K562 (cell line): ENCODE measurements around the gene CNOT11. TPM values are rescaled to one million over a fixed set of nuclear protein-coding genes. Genes with fewer than 3 reads are reported as not detected.

Experiments used
- ATAC-seq: fragments of 200-7000 bp; cut with Tn5 transposase; 3 replicates; pipeline ENCODE4 v1.9.1; 2020; ENCODE audit warnings: moderate library complexity
- BruUV-seq: library from RNA; stranded (reverse); fragments of 400-500 nt; replicated peaks from 2 replicates; lab custom pipeline; 2021; lab: Mats Ljungman, UMichigan
- CTCF ChIA-PET: fragments of 300-600 bp; formaldehyde crosslinking; extraction: SDS; loops from one replicate; lab custom pipeline; 2021; ENCODE audit warnings: low intra/inter-chr PET ratio; lab: Yijun Ruan, JAX
- POLR2A ChIA-PET: fragments of 300-600, 350-650 bp; sonication (Branson Sonifier 250); formaldehyde crosslinking; extraction: SDS; loops from one replicate; lab custom pipeline; 2021; ENCODE audit warnings: antibody characterized with exemption, inconsistent platforms; lab: Yijun Ruan, JAX
- DNase-seq, 4 experiments: peaks; one replicate each; pipeline versions ENCODE4 v3.0.0 to v3.0.0-alpha.2; 2011 to 2018; ENCODE audit warnings: low spot score in 3 of 4, mixed read lengths in 3 of 4; ENCODE audit errors: extremely low read depth in 1 of 4
- FAIRE-seq: peaks from 2 replicates; lab custom pipeline; 2011; peaks lifted over from hg19 to GRCh38; lab: Jason Lieb, UNC
- H2AFZ ChIP-seq: 2 replicates; pipeline ENCODE4 v1.6.0; 2011; ENCODE audit warnings: low read depth, low read length, control low read depth, inconsistent platforms
- H3K27ac ChIP-seq: fragments of 200-600 bp; 3 replicates; pipeline ENCODE4 v1.8.0; 2011; ENCODE audit warnings: low read depth, mild to moderate bottlenecking, control low read depth, inconsistent platforms, low read length, moderate library complexity, mixed read lengths; ENCODE audit errors: extremely low read depth
- H3K27me3 ChIP-seq, 2 experiments: fragments of 300-600 bp in 1 of 2; 2 replicates in 1 of 2; 3 replicates in 1 of 2; pipeline versions ENCODE4 v1.6.0 to v1.8.0; 2011; ENCODE audit warnings: inconsistent platforms in 2 of 2, low read length in 2 of 2, mild to moderate bottlenecking in 1 of 2, mixed read lengths in 1 of 2, moderate library complexity in 1 of 2; ENCODE audit not compliant: control insufficient read depth in 2 of 2, insufficient read depth in 2 of 2
- H3K36me3 ChIP-seq: fragments of 300-600 bp; 3 replicates; pipeline ENCODE4 v1.8.0; 2011; ENCODE audit warnings: mild to moderate bottlenecking, low read length, inconsistent platforms; ENCODE audit not compliant: control insufficient read depth, insufficient read depth
- H3K4me1 ChIP-seq, 2 experiments: fragments of 200-600 bp in 1 of 2; replicated peaks in 1 of 2; 2 replicates in 1 of 2; 3 replicates in 1 of 2; pipeline versions ENCODE4 v1.5.1 to v1.8.0; 2011; ENCODE audit warnings: inconsistent platforms in 2 of 2, low read length in 2 of 2, mild to moderate bottlenecking in 1 of 2, mixed read lengths in 1 of 2, moderate library complexity in 1 of 2; ENCODE audit not compliant: control insufficient read depth in 2 of 2, insufficient read depth in 2 of 2
- H3K4me2 ChIP-seq: 2 replicates; pipeline ENCODE4 v1.6.1; 2011; ENCODE audit warnings: low read length, control low read depth, inconsistent platforms, mixed read lengths; ENCODE audit not compliant: insufficient read depth
- H3K4me3 ChIP-seq: fragments of 200-600 bp; sonication (generic), shearing (Covaris generic); 2 replicates; pipeline ENCODE4 v1.5.1; 2016; ENCODE audit warnings: control low read depth, inconsistent platforms
- H3K79me2 ChIP-seq: fragments of 200-600 bp; 3 replicates; pipeline ENCODE4 v1.8.0; 2011; ENCODE audit warnings: low read length, inconsistent platforms; ENCODE audit not compliant: control insufficient read depth, insufficient read depth
- H3K9ac ChIP-seq, 2 experiments: 2 replicates each; pipeline versions ENCODE4 v1.6.0 to v1.6.1; 2011; ENCODE audit warnings: low read depth in 2 of 2, low read length in 2 of 2, control low read depth in 1 of 2, inconsistent platforms in 1 of 2, mild to moderate bottlenecking in 1 of 2, mixed read lengths in 1 of 2; ENCODE audit not compliant: insufficient read depth in 1 of 2
- H3K9me1 ChIP-seq: one replicate; pipeline ENCODE4 v1.6.0; 2011; ENCODE audit warnings: inconsistent platforms, mild to moderate bottlenecking, low read length, moderate library complexity; ENCODE audit not compliant: control insufficient read depth, insufficient read depth
- H3K9me3 ChIP-seq: replicated peaks from 2 replicates; pipeline ENCODE4 v1.5.1; 2011; ENCODE audit warnings: low read depth, low read length, inconsistent platforms; ENCODE audit not compliant: control insufficient read depth, insufficient read depth
- H4K20me1 ChIP-seq: replicated peaks from 2 replicates; pipeline ENCODE4 v1.6.1; 2011; ENCODE audit warnings: low read length, inconsistent platforms, mixed read lengths; ENCODE audit not compliant: control insufficient read depth, insufficient read depth
- BCLAF1 ChIP-seq, 2 experiments: fragments of 450-650 bp in 1 of 2; IDR thresholded peaks; 2 replicates each; pipeline ENCODE4 v1.6.1; 2011 to 2017; ENCODE audit warnings: low read depth in 2 of 2, antibody characterized with exemption in 1 of 2, borderline replicate concordance in 1 of 2, low read length in 1 of 2, mild to moderate bottlenecking in 1 of 2, mixed read lengths in 1 of 2; ENCODE audit not compliant: control insufficient read depth in 1 of 2
- BRD4 ChIP-seq: fragments of 200-600 bp; sonication (generic); IDR thresholded peaks from 2 replicates; pipeline ENCODE4 v1.6.1; 2017; ENCODE audit warnings: inconsistent platforms
- CBFA2T2 ChIP-seq: fragments of 450-650 bp; conservative IDR thresholded peaks from 2 replicates; pipeline ENCODE4 v1.6.1; 2017; ENCODE audit warnings: mild to moderate bottlenecking
- NCOA1 ChIP-seq: fragments of 450-650 bp; IDR thresholded peaks from 2 replicates; pipeline ENCODE4 v1.6.1; 2016; ENCODE audit warnings: low read depth
- NCOA6 ChIP-seq: fragments of 450-650 bp; IDR thresholded peaks from 2 replicates; pipeline ENCODE4 v1.6.1; 2017; ENCODE audit warnings: mild to moderate bottlenecking
- NR1H2 ChIP-seq: sonication (generic); formaldehyde crosslinking; IDR thresholded peaks from 2 replicates; pipeline ENCODE4 v1.4.0; 2020; ENCODE audit warnings: mild to moderate bottlenecking, missing genetic modification reagents
- PREB ChIP-seq: sonication (generic); formaldehyde crosslinking; IDR thresholded peaks from 2 replicates; pipeline ENCODE4 v1.8.1; 2023; ENCODE audit warnings: mild to moderate bottlenecking, missing genetic modification reagents
- RBM17 ChIP-seq: fragments of 200-400 bp; formaldehyde crosslinking; IDR thresholded peaks from 2 replicates; pipeline ENCODE4 v1.6.1; 2017; ENCODE audit warnings: low read depth, mild to moderate bottlenecking, low read length, borderline replicate concordance
- SMARCB1 ChIP-seq: IDR thresholded peaks from 2 replicates; pipeline ENCODE4 v1.6.1; 2011; ENCODE audit warnings: improper control_type of control experiment, low read depth; ENCODE audit not compliant: insufficient read length
- ZNF518B ChIP-seq: fragments of 250-450 bp; sonication (Bioruptor Pico); IDR thresholded peaks from 2 replicates; pipeline ENCODE4 v1.5.0; 2021; ENCODE audit warnings: mild to moderate bottlenecking, moderate library complexity
- WGBS: fragments of 100-300 bp; shearing (Covaris generic); methylation state at CpG from one replicate; pipeline ENCODE4 v1.1.6; 2016; ENCODE audit warnings: low coverage, mixed read lengths; ENCODE audit not compliant: insufficient coverage; ENCODE audit errors: missing lambda C conversion rate; 5-methylcytosine and 5-hydroxymethylcytosine counted together
- in situ Hi-C: fragments of 300-500 bp; cut with MboI; formaldehyde crosslinking; loops from 4 replicates; pipeline ENCODE4 v1.15.0; 2018; ENCODE audit warnings: inconsistent platforms, mixed read lengths
- intact Hi-C: fragments of 100-400 bp; cut with micrococcal nuclease; formaldehyde crosslinking; loops from 2 replicates; pipeline ENCODE4 v1.14.2; 2022
- polyA plus RNA-seq, 8 experiments: library from polyadenylated mRNA; depleted of rRNA in 4 of 8; stranded (reverse) in 5 of 8; unstranded in 3 of 8; fragments of >200 nt; fragmentation: Nextera tagmentation in 2 of 8; fragmentation: Illumina TruSeq in 1 of 8; extraction: Ambion mirVana in 2 of 8; extraction: Trizol in 1 of 8; gene quantifications; 2 replicates each; pipeline versions ENCODE4 v1.2.1 to v1.2.3, GENCODE V29; 2011 to 2014; ENCODE audit warnings: inconsistent platforms in 1 of 8, missing spikeins in 1 of 8
- total RNA-seq, 7 experiments: library from RNA; depleted of rRNA in 6 of 7; stranded (reverse); fragments of >200 nt in 6 of 7; fragmentation: Illumina TruSeq in 2 of 7; extraction: Trizol in 2 of 7; gene quantifications; 2 replicates each; pipeline versions ENCODE4 v1.2.1 to v1.2.3, GENCODE V29; 2011 to 2021; ENCODE audit warnings: low replicate concordance in 1 of 7

The CNOT11 gene
- total and polyA plus RNA-seq, 9 of the 15 experiments (the other 6 are each of a cell fraction or from before 2014, with no cell fraction given): 12.7 to 163 (median 64.2) TPM

DNA sequence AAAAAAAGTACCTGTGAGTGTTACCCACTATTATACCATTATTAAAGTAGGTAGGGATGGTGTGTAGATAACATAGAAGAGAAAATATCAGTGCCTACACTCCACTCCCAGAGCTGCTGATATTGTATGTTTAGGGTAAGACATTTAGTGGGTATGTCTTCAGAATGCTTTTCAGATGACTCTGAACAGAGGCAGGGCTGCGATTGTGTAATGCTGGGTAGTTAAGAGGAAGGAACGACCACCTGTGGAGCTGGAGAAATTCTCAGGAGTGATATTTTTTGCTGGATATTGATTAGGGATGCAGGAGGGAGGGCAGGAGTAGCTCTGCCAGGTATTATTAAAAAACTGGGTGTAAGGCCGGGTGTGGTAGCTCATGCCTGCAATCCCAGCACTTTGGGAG, 2.8 kb downstream of the CNOT11 start:
- no peaks in the 10 kb centered on the region for H3K9me1 ChIP-seq
- H2AFZ ChIP-seq: no peak overlapping the region
- H3K4me1 ChIP-seq: peaks cover 20 to 24% of the 10 kb centered on the region in 2 experiments
- peaks cover 43% of the 10 kb centered on the region for H3K79me2 ChIP-seq
- ATAC-seq (no peak), DNase-seq (no peak), FAIRE-seq (no peak)
- ChIA-PET CTCF (no interaction called here), POLR2A (interaction anchor here (1.2 to 1.6 kb wide), 3 partner anchors 9 to 28 kb away, joined by 3 read pairs; no protein-coding TSS in a partner anchor)
- H3K27me3 ChIP-seq: no peaks in the 10 kb centered on the region
- intact Hi-C loops (no loop called here), in situ Hi-C loops (no loop called here)
- TF ChIP-seq PREB (CRISPR knock-in tag): no peak
- TF ChIP-seq BCLAF1 (IDR thresholded peaks at IDR 0.05; ENCODE audit: borderline replicate concordance in 1 of 2, control insufficient read depth in 1 of 2, low read depth in 2 of 2, low read length in 1 of 2): no peak
- no peak for TF ChIP-seq NR1H2 (CRISPR knock-in tag)
- TF ChIP-seq NCOA1: no peak
- no peak for TF ChIP-seq RBM17
- TF ChIP-seq BRD4: no peak
- no peak for TF ChIP-seq CBFA2T2
- no peak for TF ChIP-seq ZNF518B (CRISPR knock-in tag)
- TF ChIP-seq NCOA6: no peak
- TF ChIP-seq SMARCB1: no peak
- 0 out of 2 replicates have a peak, but pooled peaks cover 7% of the 10 kb centered on the region for H4K20me1 ChIP-seq
- H3K4me2 ChIP-seq: no peak overlapping the region
- WGBS: 88% methylated on average over 3 of the region's 3 CpGs
- BruUV-seq: no TSS peak
- H3K27ac ChIP-seq: no peak overlapping the region
- H3K9me3 ChIP-seq: no peaks in the 10 kb centered on the region
- no peak overlapping the region for H3K9ac ChIP-seq
- H3K36me3 ChIP-seq: peaks cover 44% of the 10 kb centered on the region; the same call in 2 of the 3 replicates
- H3K4me3 ChIP-seq: no peak overlapping the region
